Fibroblast of lung (primary cell): ENCODE data around the gene SURF2. TPM values are rescaled to one million over a fixed set of nuclear protein-coding genes. Genes with fewer than 3 reads are reported as not detected.
"Not testable (repeated sequence)": the region's sequence is repeated elsewhere in the genome, so short reads cannot be mapped to it uniquely, and the experiment has no call there.

Experiments used
- DNase-seq, 2 donors: peaks; one replicate each; pipeline versions ENCODE4 v3.0.0 to v3.0.0-alpha.2; 2010; ENCODE audit warnings: low read depth in 2 of 2
- H2AFZ ChIP-seq: 2 replicates; pipeline ENCODE4 v1.5.1; 2012; ENCODE audit warnings: low read length, control low read depth, inconsistent platforms
- H3K27ac ChIP-seq: 2 replicates; pipeline ENCODE4 v1.5.1; 2011; ENCODE audit warnings: low read length, control low read depth; ENCODE audit not compliant: insufficient read depth
- H3K27me3 ChIP-seq: 2 replicates; pipeline ENCODE4 v1.5.1; 2011; ENCODE audit warnings: mild to moderate bottlenecking, low read length; ENCODE audit not compliant: control insufficient read depth, insufficient read depth
- H3K36me3 ChIP-seq: 2 replicates; pipeline ENCODE4 v1.5.1; 2011; ENCODE audit warnings: low read length; ENCODE audit not compliant: control insufficient read depth, insufficient read depth
- H3K4me1 ChIP-seq: 2 replicates; pipeline ENCODE4 v1.5.1; 2011; ENCODE audit warnings: low read length; ENCODE audit not compliant: control insufficient read depth, insufficient read depth; ENCODE audit errors: extremely low read depth
- H3K4me2 ChIP-seq: 2 replicates; pipeline ENCODE4 v1.5.1; 2011; ENCODE audit warnings: low read length, control low read depth; ENCODE audit not compliant: insufficient read depth; ENCODE audit errors: extremely low read depth
- H3K4me3 ChIP-seq, 4 experiments: fragments of 200-600 bp in 1 of 4; sonication (generic) in 1 of 4; replicated peaks in 1 of 4; 2 replicates each; pipeline ENCODE4 v1.5.1; 2011 to 2016; ENCODE audit warnings: low read length in 4 of 4, low read depth in 3 of 4, mild to moderate bottlenecking in 3 of 4, control low read depth in 2 of 4, inconsistent platforms in 1 of 4, mixed read lengths in 1 of 4; ENCODE audit not compliant: insufficient read depth in 1 of 4; ENCODE audit errors: control extremely low read depth in 1 of 4
- H3K79me2 ChIP-seq: 2 replicates; pipeline ENCODE4 v1.5.1; 2012; ENCODE audit warnings: mild to moderate bottlenecking, low read length, inconsistent platforms; ENCODE audit not compliant: control insufficient read depth, insufficient read depth
- H3K9ac ChIP-seq: 2 replicates; pipeline ENCODE4 v1.5.1; 2011; ENCODE audit warnings: mild to moderate bottlenecking, low read length, control low read depth; ENCODE audit not compliant: insufficient read depth
- H3K9me3 ChIP-seq: 2 replicates; pipeline ENCODE4 v1.5.1; 2012; ENCODE audit warnings: low read depth, low read length; ENCODE audit not compliant: control insufficient read depth, insufficient read depth
- H4K20me1 ChIP-seq: 2 replicates; pipeline ENCODE4 v1.5.1; 2011; ENCODE audit warnings: low read length; ENCODE audit not compliant: control insufficient read depth, insufficient read depth; ENCODE audit errors: extremely low read depth
- EZH2 ChIP-seq: IDR thresholded peaks from 2 replicates; pipeline ENCODE4 v1.5.1; 2012; ENCODE audit warnings: low read length, control low read depth, mild to moderate bottlenecking; ENCODE audit errors: missing control alignments
- polyA plus RNA-seq, 2 donors: library from polyadenylated mRNA; depleted of rRNA in 1 of 2; stranded (reverse) in 1 of 2; unstranded in 1 of 2; fragments of >200 nt; gene quantifications; 2 replicates each; pipeline ENCODE4 v1.2.1, GENCODE V29; 2011 to 2012; ENCODE audit warnings: missing spikeins in 1 of 2
- total RNA-seq: library from RNA; depleted of rRNA; stranded (reverse); fragments of >200 nt; gene quantifications from 2 replicates; pipeline ENCODE4 v1.2.1, GENCODE V29; 2014
- TF ChIP-seq, protein P1 (sequence below), 2 donors: IDR thresholded peaks in 1 of 2; conservative IDR thresholded peaks in 1 of 2; 1 replicate in 1 of 2; 2 replicates in 1 of 2; pipeline ENCODE4 v1.5.1; 2011 to 2012; ENCODE audit warnings: low read length in 2 of 2, control low read depth in 1 of 2, inconsistent platforms in 1 of 2, low read depth in 1 of 2, mild to moderate bottlenecking in 1 of 2

Gene SURF2
- total and polyA plus RNA-seq, 2 donors (not counting 1 experiment from before 2014, with no cell fraction given): 11.2 to 13.9 TPM

DNA sequence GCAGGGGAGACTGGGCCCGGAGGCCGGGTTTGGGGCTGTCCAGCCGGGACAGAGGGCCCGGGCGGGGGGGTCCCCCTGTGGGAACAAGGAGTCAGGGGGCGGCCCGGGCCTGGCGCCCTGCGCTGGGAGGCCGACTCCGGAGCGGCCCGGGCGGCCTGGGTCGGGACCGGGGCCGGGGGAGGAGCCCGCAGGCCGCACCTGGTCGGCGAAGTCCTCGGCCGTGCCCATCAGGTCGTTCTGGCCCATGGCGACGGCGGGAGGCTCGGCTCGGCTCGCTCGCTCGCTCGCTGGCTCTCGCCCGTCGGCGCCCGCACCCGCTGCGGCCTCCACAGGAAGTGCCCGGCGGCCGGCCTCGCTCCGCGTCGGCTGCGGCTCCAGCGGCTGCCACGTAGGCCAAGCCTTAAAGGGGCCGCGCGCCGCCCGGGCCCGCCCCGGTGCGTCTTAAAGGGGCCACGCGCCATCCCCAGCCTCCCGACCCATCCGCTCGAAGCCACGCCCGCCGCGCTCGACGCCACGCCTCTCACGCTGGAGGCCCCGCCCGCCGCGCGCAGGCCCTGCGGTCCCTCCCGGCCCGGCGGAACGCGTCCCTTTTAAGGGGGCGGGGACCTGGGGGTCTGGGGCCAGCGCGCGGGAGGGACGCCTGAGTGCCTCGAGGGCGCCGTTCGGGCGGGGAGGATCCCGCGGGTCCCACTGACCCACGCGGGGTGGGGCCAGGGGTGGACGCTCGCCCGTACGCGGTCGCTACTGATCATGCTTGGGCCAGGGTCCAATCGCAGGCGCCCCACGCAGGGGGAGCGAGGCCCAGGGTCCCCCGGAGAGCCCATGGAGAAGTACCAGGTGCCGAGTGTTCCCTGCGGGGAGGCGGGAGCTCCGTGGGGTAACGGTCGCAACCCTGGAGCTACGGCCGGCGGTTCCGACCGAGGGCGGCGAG is 19.6 kb downstream of the SURF2 start, which contains the start of the genes STKLD1 and SURF4:
Gene STKLD1 (plus strand): TSS at position 643 of the 931 bp plus-strand sequence. CDS start 108 bp downstream, at position 751.
Gene SURF4 (minus strand): TSS at position 337 of the 931 bp plus-strand sequence. CDS start 91 bp downstream, at position 246.
- peaks cover 5% of the 10 kb centered on the region for H4K20me1 ChIP-seq
- no peaks in the 10 kb centered on the region for H3K9me3 ChIP-seq
- H3K4me1 ChIP-seq: peaks cover 6% of the 10 kb centered on the region
- peak within 1 kb of the TSS; percentile 79 to 100 (median 96) for H3K4me3 ChIP-seq
- H3K4me2 ChIP-seq: peak within 1 kb of the TSS; percentile 77
- H3K9ac ChIP-seq: peak within 1 kb of the TSS; percentile 97
- no peaks in the 10 kb centered on the region for H3K27me3 ChIP-seq
- TF ChIP-seq, protein P1, sequence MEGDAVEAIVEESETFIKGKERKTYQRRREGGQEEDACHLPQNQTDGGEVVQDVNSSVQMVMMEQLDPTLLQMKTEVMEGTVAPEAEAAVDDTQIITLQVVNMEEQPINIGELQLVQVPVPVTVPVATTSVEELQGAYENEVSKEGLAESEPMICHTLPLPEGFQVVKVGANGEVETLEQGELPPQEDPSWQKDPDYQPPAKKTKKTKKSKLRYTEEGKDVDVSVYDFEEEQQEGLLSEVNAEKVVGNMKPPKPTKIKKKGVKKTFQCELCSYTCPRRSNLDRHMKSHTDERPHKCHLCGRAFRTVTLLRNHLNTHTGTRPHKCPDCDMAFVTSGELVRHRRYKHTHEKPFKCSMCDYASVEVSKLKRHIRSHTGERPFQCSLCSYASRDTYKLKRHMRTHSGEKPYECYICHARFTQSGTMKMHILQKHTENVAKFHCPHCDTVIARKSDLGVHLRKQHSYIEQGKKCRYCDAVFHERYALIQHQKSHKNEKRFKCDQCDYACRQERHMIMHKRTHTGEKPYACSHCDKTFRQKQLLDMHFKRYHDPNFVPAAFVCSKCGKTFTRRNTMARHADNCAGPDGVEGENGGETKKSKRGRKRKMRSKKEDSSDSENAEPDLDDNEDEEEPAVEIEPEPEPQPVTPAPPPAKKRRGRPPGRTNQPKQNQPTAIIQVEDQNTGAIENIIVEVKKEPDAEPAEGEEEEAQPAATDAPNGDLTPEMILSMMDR (conservative IDR thresholded peaks at IDR 0.05 in 1 of 2, IDR thresholded peaks at IDR 0.05 in 1 of 2; ENCODE audit: low read depth in 1 of 2, low read length in 2 of 2): no peak
- TF ChIP-seq EZH2: no peak
- peak; percentile 96 for DNase-seq
- peaks cover 10% of the 10 kb centered on the region for H3K36me3 ChIP-seq
- H2AFZ ChIP-seq: peak within 1 kb of the TSS; percentile 24
- H3K27ac ChIP-seq: peak within 1 kb of the TSS; percentile 98
- peaks cover 48% of the 10 kb centered on the region for H3K79me2 ChIP-seq

DNA sequence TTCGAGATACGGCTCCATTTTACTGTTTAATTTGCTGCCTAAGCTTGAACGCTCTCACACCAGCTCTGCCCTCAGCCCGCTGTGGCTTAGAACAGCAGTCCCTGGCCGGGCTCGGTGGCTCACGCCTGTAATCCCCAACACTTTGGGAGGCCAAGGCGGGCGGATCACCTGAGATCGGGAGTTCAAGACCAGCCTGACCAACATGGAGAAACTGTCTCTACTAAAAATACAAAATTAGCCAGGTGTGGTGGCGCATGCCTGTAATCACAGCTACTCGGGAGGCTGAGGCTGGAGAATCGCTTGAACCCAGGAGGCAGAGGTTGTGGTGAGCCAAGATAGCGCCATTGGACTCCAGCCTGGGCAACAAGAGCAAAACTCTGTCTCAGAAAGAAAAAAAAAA is 20.9 kb downstream of the SURF2 start:
- not testable (repeated sequence) for H3K9ac ChIP-seq, H3K4me1 ChIP-seq, H4K20me1 ChIP-seq, DNase-seq, H3K27me3 ChIP-seq, H2AFZ ChIP-seq, H3K36me3 ChIP-seq, H3K4me2 ChIP-seq, H3K9me3 ChIP-seq, H3K27ac ChIP-seq
- Histone ChIP-seq H3K4me3 (peak overlapping the region in 1 of 4 experiments; percentile 99), H3K79me2 (peaks cover 35% of the 10 kb centered on the region)

DNA sequence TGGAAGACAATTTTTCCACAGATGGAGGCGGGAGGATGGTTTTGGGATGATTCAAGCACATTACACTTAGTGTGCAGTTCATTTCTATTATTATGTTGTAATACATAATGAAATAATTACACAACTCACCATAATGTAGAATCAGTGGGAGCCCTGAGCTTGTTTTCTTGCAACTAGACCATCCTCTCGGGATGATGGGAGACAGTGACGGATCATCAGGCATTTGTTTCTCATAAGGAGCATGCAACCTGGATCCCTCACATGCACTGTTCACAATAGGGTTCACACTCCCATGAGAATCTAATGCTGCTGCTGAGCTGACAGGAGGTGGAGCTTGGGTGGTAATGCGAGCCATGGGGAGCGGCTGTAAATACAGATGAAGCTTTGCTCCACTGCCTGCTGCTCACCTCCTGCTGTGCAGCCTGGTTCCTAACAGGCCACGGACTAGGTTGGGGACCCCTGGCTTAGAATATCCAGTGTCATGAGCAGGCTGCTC is 21.4 kb downstream of the SURF2 start:
- no peak for DNase-seq
- Histone ChIP-seq H3K27ac (no peak overlapping the region), H3K79me2 (peaks cover 30% of the 10 kb centered on the region)

More for the DNA sequence above, 21.4 kb downstream of the SURF2 start:
- Histone ChIP-seq H3K4me1 (peaks cover 2% of the 10 kb centered on the region), H3K4me2 (no peak overlapping the region), H3K36me3 (peaks cover 4% of the 10 kb centered on the region), H3K9me3 (no peaks in the 10 kb centered on the region), H2AFZ (no peak overlapping the region), H3K27me3 (no peaks in the 10 kb centered on the region), H4K20me1 (no peaks in the 10 kb centered on the region), H3K9ac (no peak overlapping the region), H3K4me3 (no peak overlapping the region)
- TF ChIP-seq, protein P1 (conservative IDR thresholded peaks at IDR 0.05 in 1 of 2, IDR thresholded peaks at IDR 0.05 in 1 of 2; ENCODE audit: low read depth in 1 of 2, low read length in 2 of 2): no peak
- no peak for TF ChIP-seq EZH2
